MCF 10A (cell line): ENCODE results near the gene ERICH3. TPM values are rescaled to one million over a fixed set of nuclear protein-coding genes. Genes with fewer than 3 reads are reported as not detected.
A peak's percentile ranks its signal among the peaks of the same experiment; 100 is the strongest.

Experiments used
- BruUV-seq: library from RNA; stranded (reverse); fragments of 400-500 nt; replicated peaks from 2 replicates; lab custom pipeline; 2021; lab: Mats Ljungman, UMichigan
- CTCF ChIA-PET: fragments of 300-600 bp; sonication (Branson Sonifier 250); formaldehyde crosslinking; extraction: SDS; loops from one replicate; lab custom pipeline; 2021; ENCODE audit warnings: antibody characterized with exemption, inconsistent platforms; lab: Yijun Ruan, JAX
- POLR2A ChIA-PET: fragments of 300-600, 350-650 bp; sonication (Branson Sonifier 250); formaldehyde crosslinking; extraction: SDS; loops from one replicate; lab custom pipeline; 2020; ENCODE audit warnings: antibody characterized with exemption, inconsistent platforms; lab: Yijun Ruan, JAX
- DNase-seq: peaks from one replicate; pipeline ENCODE4 v3.0.0-alpha.2; 2018; ENCODE audit not compliant: unreplicated experiment
- H3K27ac Mint-ChIP-seq: one replicate; pipeline ENCODE4 v1.8.0; 2022; ENCODE audit warnings: mild to moderate bottlenecking, low read depth, mixed read lengths; ENCODE audit not compliant: unreplicated experiment
- H3K27me3 Mint-ChIP-seq: one replicate; pipeline ENCODE4 v1.8.0; 2022; ENCODE audit warnings: mixed read lengths; ENCODE audit not compliant: insufficient read depth, unreplicated experiment
- H3K36me3 Mint-ChIP-seq: one replicate; pipeline ENCODE4 v1.8.0; 2022; ENCODE audit warnings: mild to moderate bottlenecking, moderate library complexity, mixed read lengths; ENCODE audit not compliant: insufficient read depth, unreplicated experiment
- H3K4me1 Mint-ChIP-seq: one replicate; pipeline ENCODE4 v1.8.0; 2022; ENCODE audit warnings: mixed read lengths; ENCODE audit not compliant: insufficient read depth, unreplicated experiment
- H3K4me3 Mint-ChIP-seq: one replicate; pipeline ENCODE4 v1.8.0; 2022; ENCODE audit warnings: mild to moderate bottlenecking, moderate library complexity, mixed read lengths; ENCODE audit not compliant: unreplicated experiment
- H3K9me3 Mint-ChIP-seq: one replicate; pipeline ENCODE4 v1.8.0; 2022; ENCODE audit warnings: mixed read lengths; ENCODE audit not compliant: unreplicated experiment
- intact Hi-C: fragments of 100-400 bp; cut with micrococcal nuclease; formaldehyde crosslinking; loops from 2 replicates; pipeline ENCODE4 v1.14.1; 2022
- total RNA-seq: library from RNA; stranded (reverse); gene quantifications from 2 replicates; pipeline ENCODE4 v1.2.3, GENCODE V29; 2022
- TF ChIP-seq, protein P1 (sequence below): fragments of 200-600 bp; IDR thresholded peaks from one replicate; pipeline ENCODE4 v1.8.0; 2022; ENCODE audit warnings: antibody characterized with exemption, mild to moderate bottlenecking; ENCODE audit not compliant: unreplicated experiment

Gene ERICH3
- total RNA-seq, 1 experiment from 2014 or later: not detected

- H3K4me3 Mint-ChIP-seq: no peak overlapping the region
- ChIA-PET POLR2A (no interaction called here), CTCF (interaction anchor here (0.6 kb wide), 1 partner anchor 23 kb away, joined by 3 read pairs; no protein-coding TSS in a partner anchor)
- H3K4me1 Mint-ChIP-seq: no peaks in the 10 kb centered on the region
- no peak overlapping the region for H3K27ac Mint-ChIP-seq
- BruUV-seq: no TSS peak
- no peaks in the 10 kb centered on the region for H3K27me3 Mint-ChIP-seq
- intact Hi-C loops: no loop called here
- H3K9me3 Mint-ChIP-seq: peaks cover 8% of the 10 kb centered on the region
- no peak for DNase-seq
- TF ChIP-seq, protein P1, sequence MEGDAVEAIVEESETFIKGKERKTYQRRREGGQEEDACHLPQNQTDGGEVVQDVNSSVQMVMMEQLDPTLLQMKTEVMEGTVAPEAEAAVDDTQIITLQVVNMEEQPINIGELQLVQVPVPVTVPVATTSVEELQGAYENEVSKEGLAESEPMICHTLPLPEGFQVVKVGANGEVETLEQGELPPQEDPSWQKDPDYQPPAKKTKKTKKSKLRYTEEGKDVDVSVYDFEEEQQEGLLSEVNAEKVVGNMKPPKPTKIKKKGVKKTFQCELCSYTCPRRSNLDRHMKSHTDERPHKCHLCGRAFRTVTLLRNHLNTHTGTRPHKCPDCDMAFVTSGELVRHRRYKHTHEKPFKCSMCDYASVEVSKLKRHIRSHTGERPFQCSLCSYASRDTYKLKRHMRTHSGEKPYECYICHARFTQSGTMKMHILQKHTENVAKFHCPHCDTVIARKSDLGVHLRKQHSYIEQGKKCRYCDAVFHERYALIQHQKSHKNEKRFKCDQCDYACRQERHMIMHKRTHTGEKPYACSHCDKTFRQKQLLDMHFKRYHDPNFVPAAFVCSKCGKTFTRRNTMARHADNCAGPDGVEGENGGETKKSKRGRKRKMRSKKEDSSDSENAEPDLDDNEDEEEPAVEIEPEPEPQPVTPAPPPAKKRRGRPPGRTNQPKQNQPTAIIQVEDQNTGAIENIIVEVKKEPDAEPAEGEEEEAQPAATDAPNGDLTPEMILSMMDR: no peak
- H3K36me3 Mint-ChIP-seq: no peaks in the 10 kb centered on the region
These were observed 83.3 kb downstream of the ERICH3 start for GRCh38 chr1:74590288-74590687.

- TF ChIP-seq, protein P1: no peak
- BruUV-seq: no TSS peak
- H3K36me3 Mint-ChIP-seq: no peaks in the 10 kb centered on the region
- CTCF ChIA-PET: interaction anchor here (0.5 kb wide), 1 partner anchor 35 kb away, joined by 3 read pairs; no protein-coding TSS in a partner anchor
- H3K27ac Mint-ChIP-seq: no peak overlapping the region
- H3K9me3 Mint-ChIP-seq: peaks cover 8% of the 10 kb centered on the region
- POLR2A ChIA-PET: no interaction called here
- no peak for DNase-seq
- H3K27me3 Mint-ChIP-seq: peaks cover 20% of the 10 kb centered on the region
- H3K4me1 Mint-ChIP-seq: no peaks in the 10 kb centered on the region
- H3K4me3 Mint-ChIP-seq: no peak overlapping the region
- intact Hi-C loops: no loop called here
These were observed 85.7 kb downstream of the ERICH3 start for GRCh38 chr1:74587888-74588287.

DNA sequence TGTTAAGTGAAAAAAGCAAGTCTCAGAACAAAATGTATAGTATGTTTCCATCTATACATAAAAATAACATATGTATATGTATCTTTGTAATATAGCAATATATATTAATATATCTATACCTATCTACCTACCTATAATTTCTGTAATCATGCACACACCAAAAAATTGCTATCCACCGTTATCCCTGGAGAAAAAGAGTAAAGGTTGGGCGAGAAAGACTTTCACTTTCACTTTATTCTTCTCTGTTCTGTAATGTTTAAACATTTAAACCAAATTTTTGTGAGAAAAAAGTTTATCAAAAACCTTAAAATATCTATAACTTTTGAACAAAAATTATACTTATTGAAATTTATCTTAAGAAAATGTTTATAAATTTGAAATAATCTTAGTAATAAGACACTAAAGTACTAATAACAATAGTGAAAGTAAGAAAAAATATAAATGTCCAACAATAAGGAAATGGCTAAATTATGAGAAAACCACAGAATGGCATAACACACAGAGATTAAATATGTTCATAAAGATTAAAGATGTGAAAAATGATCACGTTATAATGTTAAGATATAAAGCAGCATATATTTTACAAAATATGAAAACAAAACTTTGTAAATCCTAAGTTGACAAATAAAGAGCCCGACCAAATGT is 87.2 kb downstream of the ERICH3 start:
- Mint-ChIP-seq H3K27me3 (peaks cover 21% of the 10 kb centered on the region), H3K9me3 (peaks cover 8% of the 10 kb centered on the region), H3K4me1 (no peaks in the 10 kb centered on the region), H3K4me3 (peak overlapping the region; percentile 58), H3K36me3 (no peaks in the 10 kb centered on the region), H3K27ac (no peak overlapping the region)
- ChIA-PET CTCF (no interaction called here), POLR2A (no interaction called here)
- BruUV-seq: no TSS peak
- DNase-seq: peak; percentile 5
- intact Hi-C loops: no loop called here
- TF ChIP-seq, protein P1: no peak

- H3K27me3 Mint-ChIP-seq: peaks cover 21% of the 10 kb centered on the region
- H3K9me3 Mint-ChIP-seq: peaks cover 8% of the 10 kb centered on the region
- no peaks in the 10 kb centered on the region for H3K4me1 Mint-ChIP-seq
These were observed 89.4 kb downstream of the ERICH3 start for GRCh38 chr1:74584185-74584584.

More at GRCh38 chr1:74584185-74584584, 89.4 kb downstream of the ERICH3 start:
- Mint-ChIP-seq H3K27ac (no peak overlapping the region), H3K36me3 (no peaks in the 10 kb centered on the region), H3K4me3 (no peak overlapping the region)
- ChIA-PET POLR2A (no interaction called here), CTCF (no interaction called here)
- no TSS peak for BruUV-seq
- intact Hi-C loops: no loop called here
- TF ChIP-seq, protein P1: no peak
- no peak for DNase-seq
